H1 (cell line): ENCODE measurements around the gene NBAS. TPM values are rescaled to one million over a fixed set of nuclear protein-coding genes. Genes with fewer than 3 reads are reported as not detected.

ENCODE experiments used
- CTCF ChIA-PET: fragments of 300-600 bp; sonication (Branson Sonifier 250); formaldehyde crosslinking; loops from one replicate; lab custom pipeline; 2021; ENCODE audit not compliant: partially characterized antibody; lab: Charles Lee
- POLR2A ChIA-PET: fragments of 300-600 bp; sonication (Branson Sonifier 250); formaldehyde crosslinking; loops from one replicate; lab custom pipeline; 2021; ENCODE audit warnings: inconsistent platforms; ENCODE audit not compliant: partially characterized antibody; lab: Charles Lee
- DNase-seq, 2 experiments: peaks; one replicate each; pipeline versions ENCODE4 v3.0.0 to v3.0.0-alpha.2; 2010 to 2022; ENCODE audit warnings: low spot score in 2 of 2, low read depth in 1 of 2, mixed read lengths in 1 of 2
- FAIRE-seq: peaks from 2 replicates; lab custom pipeline; 2011; peaks lifted over from hg19 to GRCh38; lab: Jason Lieb, UNC
- H2AFZ ChIP-seq: 2 replicates; pipeline ENCODE4 v1.8.1; 2012; ENCODE audit warnings: low read length, inconsistent platforms
- H2AK5ac ChIP-seq: 2 replicates; pipeline ENCODE4 v1.6.1; 2013; ENCODE audit warnings: low read depth, low read length
- H2BK120ac ChIP-seq: replicated peaks from 2 replicates; pipeline ENCODE3; 2013; ENCODE audit warnings: low read depth, low read length, inconsistent platforms
- H2BK12ac ChIP-seq: 2 replicates; pipeline ENCODE4 v1.6.1; 2013; ENCODE audit warnings: low read depth, low read length
- H2BK15ac ChIP-seq: 2 replicates; pipeline ENCODE4 v1.6.1; 2013; ENCODE audit warnings: low read length
- H2BK20ac ChIP-seq: 2 replicates; pipeline ENCODE4 v1.6.1; 2013; ENCODE audit warnings: low read length
- H2BK5ac ChIP-seq: 2 replicates; pipeline ENCODE4 v1.6.1; 2013; ENCODE audit warnings: low read depth, low read length
- H3K14ac ChIP-seq: 2 replicates; pipeline ENCODE4 v1.6.1; 2013; ENCODE audit warnings: inconsistent platforms; ENCODE audit not compliant: insufficient read length
- H3K18ac ChIP-seq: 2 replicates; pipeline ENCODE4 v1.6.1; 2013; ENCODE audit warnings: low read length; ENCODE audit errors: extremely low read depth
- H3K23ac ChIP-seq: 2 replicates; pipeline ENCODE4 v1.6.1; 2013; ENCODE audit warnings: inconsistent platforms; ENCODE audit not compliant: insufficient read length
- H3K23me2 ChIP-seq: 2 replicates; pipeline ENCODE4 v1.6.1; 2013; ENCODE audit warnings: low read depth, low read length
- H3K27ac ChIP-seq: 2 replicates; pipeline ENCODE4 v1.6.1; 2011; ENCODE audit warnings: low read depth, low read length, inconsistent platforms
- H3K27me3 ChIP-seq, 4 experiments: replicated peaks in 1 of 4; 1 replicate in 1 of 4; 2 replicates in 3 of 4; pipeline versions ENCODE4 v1.6.1 to v1.8.1; 2011 to 2013; ENCODE audit warnings: low read length in 3 of 4, mild to moderate bottlenecking in 3 of 4, inconsistent platforms in 2 of 4, mixed read lengths in 2 of 4, moderate library complexity in 1 of 4; ENCODE audit not compliant: control insufficient read depth in 3 of 4, insufficient read depth in 3 of 4; ENCODE audit errors: extremely low read depth in 1 of 4
- H3K36me3 ChIP-seq, 4 experiments: 2 replicates each; pipeline versions ENCODE4 v1.6.1 to v1.8.1; 2011 to 2013; ENCODE audit warnings: mild to moderate bottlenecking in 4 of 4, low read length in 3 of 4, moderate library complexity in 2 of 4, control low read depth in 1 of 4, inconsistent platforms in 1 of 4; ENCODE audit not compliant: insufficient read depth in 4 of 4, control insufficient read depth in 2 of 4
- H3K4ac ChIP-seq: replicated peaks from 2 replicates; pipeline ENCODE3; 2013; ENCODE audit warnings: low read length, low read depth, mixed read lengths, inconsistent platforms; ENCODE audit not compliant: insufficient read length
- H3K4me1 ChIP-seq, 4 experiments: replicated peaks in 1 of 4; 1 replicate in 1 of 4; 2 replicates in 3 of 4; pipeline versions ENCODE4 v1.6.1 to v1.8.1; 2011 to 2013; ENCODE audit warnings: low read length in 3 of 4, inconsistent platforms in 2 of 4, mixed read lengths in 1 of 4; ENCODE audit not compliant: insufficient read depth in 4 of 4, control insufficient read depth in 3 of 4
- H3K4me2 ChIP-seq, 2 experiments: 2 replicates each; pipeline versions ENCODE4 v1.6.1 to v1.8.1; 2011 to 2013; ENCODE audit warnings: low read depth in 2 of 2, low read length in 2 of 2, control low read depth in 1 of 2, inconsistent platforms in 1 of 2, mild to moderate bottlenecking in 1 of 2; ENCODE audit not compliant: insufficient read depth in 1 of 2
- H3K4me3 ChIP-seq, 4 experiments: fragments of 200-600, 300-600 bp in 1 of 4; sonication (generic), shearing (Covaris generic), sonication (Bioruptor Twin) in 1 of 4; 2 replicates each; pipeline versions ENCODE4 v1.5.1 to v1.8.1; 2011 to 2016; ENCODE audit warnings: low read length in 4 of 4, low read depth in 3 of 4, control low read depth in 2 of 4, inconsistent platforms in 2 of 4, mild to moderate bottlenecking in 2 of 4, mixed read lengths in 1 of 4, moderate library complexity in 1 of 4; ENCODE audit not compliant: insufficient read depth in 2 of 4; ENCODE audit errors: extremely low read depth in 1 of 4
- H3K56ac ChIP-seq: replicated peaks from 2 replicates; pipeline ENCODE3; 2013; ENCODE audit warnings: low read depth, mild to moderate bottlenecking, mixed read lengths, low read length, inconsistent platforms; ENCODE audit not compliant: insufficient read length
- H3K79me1 ChIP-seq: 2 replicates; pipeline ENCODE4 v1.6.1; 2013; ENCODE audit warnings: low read depth, low read length, control low read depth
- H3K79me2 ChIP-seq, 2 experiments: 2 replicates each; pipeline versions ENCODE4 v1.6.1 to v1.8.1; 2012 to 2013; ENCODE audit warnings: low read length in 2 of 2, mild to moderate bottlenecking in 2 of 2, inconsistent platforms in 1 of 2; ENCODE audit not compliant: insufficient read depth in 2 of 2, control insufficient read depth in 1 of 2
- H3K9ac ChIP-seq, 4 experiments: replicated peaks in 1 of 4; 1 replicate in 1 of 4; 2 replicates in 3 of 4; pipeline versions ENCODE4 v1.6.1 to v1.8.1; 2011 to 2013; ENCODE audit warnings: low read depth in 3 of 4, low read length in 3 of 4, control low read depth in 2 of 4, mild to moderate bottlenecking in 2 of 4, moderate library complexity in 2 of 4, inconsistent platforms in 1 of 4; ENCODE audit errors: extremely low read depth in 1 of 4
- H3K9me3 ChIP-seq, 2 experiments: 2 replicates each; pipeline versions ENCODE4 v1.6.1 to v1.8.1; 2012 to 2013; ENCODE audit warnings: mild to moderate bottlenecking in 2 of 2, moderate library complexity in 2 of 2, control low read depth in 1 of 2, inconsistent platforms in 1 of 2, low read depth in 1 of 2, low read length in 1 of 2, mixed read lengths in 1 of 2; ENCODE audit not compliant: insufficient read depth in 2 of 2
- H4K20me1 ChIP-seq, 2 experiments: replicated peaks in 1 of 2; 2 replicates each; pipeline versions ENCODE3 to v1.8.1; 2011 to 2013; ENCODE audit warnings: inconsistent platforms in 2 of 2, low read length in 2 of 2, mild to moderate bottlenecking in 1 of 2; ENCODE audit not compliant: insufficient read depth in 2 of 2, control insufficient read depth in 1 of 2
- H4K5ac ChIP-seq: 2 replicates; pipeline ENCODE4 v1.6.1; 2013; ENCODE audit warnings: low read length, low read depth, mixed read lengths, inconsistent platforms; ENCODE audit not compliant: insufficient read length
- H4K8ac ChIP-seq: 2 replicates; pipeline ENCODE4 v1.8.0; 2013; ENCODE audit warnings: mild to moderate bottlenecking, moderate library complexity, low read length, inconsistent platforms; ENCODE audit not compliant: insufficient read depth; ENCODE audit errors: extremely low read depth
- H4K91ac ChIP-seq: replicated peaks from 2 replicates; pipeline ENCODE3; 2013; ENCODE audit warnings: low read length, mixed read lengths, inconsistent platforms; ENCODE audit not compliant: insufficient read length
- EP300 ChIP-seq, 2 experiments: IDR thresholded peaks; 1 replicate in 1 of 2; 2 replicates in 1 of 2; pipeline ENCODE4 v1.6.1; 2011 to 2012; ENCODE audit warnings: low read depth in 2 of 2, low read length in 2 of 2, mild to moderate bottlenecking in 2 of 2, borderline replicate concordance in 1 of 2, inconsistent platforms in 1 of 2, moderate library complexity in 1 of 2
- HDAC2 ChIP-seq, 2 experiments: fragments of 300-600 bp in 1 of 2; sonication (generic) in 1 of 2; IDR thresholded peaks; 2 replicates each; pipeline ENCODE4 v1.6.1; 2011 to 2012; ENCODE audit warnings: low read depth in 2 of 2, low read length in 2 of 2, mild to moderate bottlenecking in 2 of 2, moderate library complexity in 2 of 2, borderline replicate concordance in 1 of 2, inconsistent platforms in 1 of 2
- NRF1 ChIP-seq: IDR thresholded peaks from 2 replicates; pipeline ENCODE4 v1.6.1; 2011; ENCODE audit warnings: mild to moderate bottlenecking, low read depth, low read length, improper control_type of control experiment
- POU5F1 ChIP-seq: IDR thresholded peaks from 2 replicates; pipeline ENCODE4 v1.6.1; 2011; ENCODE audit warnings: low read depth, mild to moderate bottlenecking, low read length, moderate library complexity
- SAP30 ChIP-seq: fragments of 300-600 bp; sonication (generic); IDR thresholded peaks from 2 replicates; pipeline ENCODE4 v1.7.1; 2012; ENCODE audit warnings: low read length, moderate library complexity, mild to moderate bottlenecking, inconsistent platforms; ENCODE audit not compliant: insufficient read depth, insufficient replicate concordance
- WGBS, 2 experiments: shearing (Covaris generic) in 1 of 2; methylation state at CpG; one replicate each; pipeline versions ENCODE4 v1.1.6 to v1.1.7; 2013 to 2015; ENCODE audit warnings: low lambda C conversion rate in 2 of 2, mixed read lengths in 2 of 2, inconsistent platforms in 1 of 2, low coverage in 1 of 2, missing lambda C conversion rate in 1 of 2; ENCODE audit not compliant: insufficient replicate concordance in 2 of 2, insufficient coverage in 1 of 2, insufficient read length in 1 of 2; ENCODE audit errors: extremely low coverage in 1 of 2, missing lambda C conversion rate in 1 of 2; 5-methylcytosine and 5-hydroxymethylcytosine counted together
- polyA plus RNA-seq, 7 experiments: library from polyadenylated mRNA; depleted of rRNA in 3 of 7; stranded (reverse) in 5 of 7; unstranded in 2 of 7; fragments of >200 nt in 5 of 7; fragments of 200-250 nt in 2 of 7; gene quantifications; 1 replicate in 5 of 7; 2 replicates in 1 of 7; 4 replicates in 1 of 7; pipeline versions ENCODE4 v1.2.1 to v1.2.3, GENCODE V29; 2011 to 2013; ENCODE audit warnings: missing spikeins in 2 of 7, mixed read lengths in 2 of 7
- total RNA-seq: library from RNA; stranded (reverse); fragmentation: NEBNext Ultra II Directional; extraction: Animal tissue kit (Norgen Biotek cat#: 25700); gene quantifications from 2 replicates; pipeline ENCODE4 v1.2.1, GENCODE V29; 2021
- TF ChIP-seq, protein P1 (sequence below): IDR thresholded peaks from 2 replicates; pipeline ENCODE4 v1.6.1; 2012; ENCODE audit warnings: inconsistent platforms
- TF ChIP-seq, protein P2 (sequence below): IDR thresholded peaks from 2 replicates; pipeline ENCODE4 v1.6.1; 2012; ENCODE audit warnings: low read length, inconsistent platforms

Gene NBAS
- total and polyA plus RNA-seq, 2 of the 8 experiments (the other 6 are each of a cell fraction or from before 2014, with no cell fraction given), result 19.6 to 34.8 TPM

DNA sequence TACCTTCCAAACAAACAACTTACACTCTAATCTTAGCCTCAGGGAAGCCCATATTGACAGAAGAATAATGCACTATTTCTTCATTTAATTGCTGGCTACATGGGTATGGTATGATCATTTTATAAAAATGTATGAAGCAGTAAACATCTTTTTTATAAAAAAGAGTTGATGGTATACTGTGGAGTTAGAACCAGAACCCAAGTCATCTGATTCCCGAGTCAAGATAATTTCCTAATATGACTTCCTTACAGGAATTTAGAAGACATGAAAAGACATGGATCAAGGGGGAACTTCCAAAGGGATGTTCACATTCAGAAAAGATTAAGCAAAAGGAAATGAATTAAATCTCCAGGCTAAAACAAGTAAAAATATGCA is 171.8 kb downstream of the NBAS start:
- Histone ChIP-seq H3K23ac (no peak overlapping the region), H3K4me1 (no peaks in the 10 kb centered on the region; a peak in 1 of 7 replicates), H3K9ac (no peak overlapping the region), H4K8ac (no peak overlapping the region), H3K14ac (no peak overlapping the region), H2BK15ac (no peak overlapping the region), H3K79me1 (no peaks in the 10 kb centered on the region), H2BK12ac (no peak overlapping the region), H4K91ac (no peak overlapping the region), H3K56ac (no peak overlapping the region), H3K36me3 (no peaks in the 10 kb centered on the region), H3K79me2 (no peaks in the 10 kb centered on the region), H3K18ac (no peak overlapping the region), H4K5ac (no peak overlapping the region), H3K27ac (no peak overlapping the region), H3K9me3 (no peaks in the 10 kb centered on the region), H3K4me2 (no peak overlapping the region), H2BK5ac (no peak overlapping the region), H2BK120ac (no peak overlapping the region), H3K4ac (no peak overlapping the region), H4K20me1 (no peaks in the 10 kb centered on the region), H3K27me3 (no peaks in the 10 kb centered on the region), H3K4me3 (no peak overlapping the region), H3K23me2 (no peaks in the 10 kb centered on the region), H2BK20ac (no peak overlapping the region), H2AFZ (no peak overlapping the region), H2AK5ac (no peak overlapping the region)
- DNase-seq (no peak), FAIRE-seq (no peak)
- WGBS, 2 experiments, result 90% methylated on average over 1 of the region's 1 CpG; no CpG with 5 or more reads in 1 of the 2 experiments
- CTCF ChIA-PET, result no interaction called here
- POLR2A ChIA-PET, result no interaction called here
- TF ChIP-seq SAP30 (no peak), POU5F1 (no peak), NRF1 (no peak), EP300 (IDR thresholded peaks at IDR 0.05; ENCODE audit: borderline replicate concordance in 1 of 2, low read depth in 2 of 2, low read length in 2 of 2) (no peak), HDAC2 (IDR thresholded peaks at IDR 0.05; ENCODE audit: borderline replicate concordance in 1 of 2, low read depth in 2 of 2, low read length in 2 of 2) (no peak)
- TF ChIP-seq, protein P1, sequence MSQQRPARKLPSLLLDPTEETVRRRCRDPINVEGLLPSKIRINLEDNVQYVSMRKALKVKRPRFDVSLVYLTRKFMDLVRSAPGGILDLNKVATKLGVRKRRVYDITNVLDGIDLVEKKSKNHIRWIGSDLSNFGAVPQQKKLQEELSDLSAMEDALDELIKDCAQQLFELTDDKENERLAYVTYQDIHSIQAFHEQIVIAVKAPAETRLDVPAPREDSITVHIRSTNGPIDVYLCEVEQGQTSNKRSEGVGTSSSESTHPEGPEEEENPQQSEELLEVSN, result no peak
- TF ChIP-seq, protein P2, sequence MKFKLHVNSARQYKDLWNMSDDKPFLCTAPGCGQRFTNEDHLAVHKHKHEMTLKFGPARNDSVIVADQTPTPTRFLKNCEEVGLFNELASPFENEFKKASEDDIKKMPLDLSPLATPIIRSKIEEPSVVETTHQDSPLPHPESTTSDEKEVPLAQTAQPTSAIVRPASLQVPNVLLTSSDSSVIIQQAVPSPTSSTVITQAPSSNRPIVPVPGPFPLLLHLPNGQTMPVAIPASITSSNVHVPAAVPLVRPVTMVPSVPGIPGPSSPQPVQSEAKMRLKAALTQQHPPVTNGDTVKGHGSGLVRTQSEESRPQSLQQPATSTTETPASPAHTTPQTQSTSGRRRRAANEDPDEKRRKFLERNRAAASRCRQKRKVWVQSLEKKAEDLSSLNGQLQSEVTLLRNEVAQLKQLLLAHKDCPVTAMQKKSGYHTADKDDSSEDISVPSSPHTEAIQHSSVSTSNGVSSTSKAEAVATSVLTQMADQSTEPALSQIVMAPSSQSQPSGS, result no peak
